Endometrial microvascular endothelial cells (primary cell): ENCODE measurements around the gene HEPHL1. TPM values are rescaled to one million over a fixed set of nuclear protein-coding genes. Genes with fewer than 3 reads are reported as not detected.
"Not testable (repeated sequence)": the region's sequence is repeated elsewhere in the genome, so short reads cannot be mapped to it uniquely, and the experiment has no call there.

Source experiments
- in situ Hi-C: cut with HindIII; loops from 2 replicates; pipeline ENCODE4 v1.10.0; 2017; ENCODE audit warnings: low sequenced_read_pairs, low pct_unique_long_range_greater_than_20kb; ENCODE audit errors: inconsistent ontology term
- total RNA-seq: library from RNA; depleted of rRNA; stranded (reverse); fragments of >200 nt; gene quantifications from one replicate; pipeline ENCODE4 v1.2.3, GENCODE V29; 2015; ENCODE audit errors: inconsistent ontology term

HEPHL1 gene, protein sequence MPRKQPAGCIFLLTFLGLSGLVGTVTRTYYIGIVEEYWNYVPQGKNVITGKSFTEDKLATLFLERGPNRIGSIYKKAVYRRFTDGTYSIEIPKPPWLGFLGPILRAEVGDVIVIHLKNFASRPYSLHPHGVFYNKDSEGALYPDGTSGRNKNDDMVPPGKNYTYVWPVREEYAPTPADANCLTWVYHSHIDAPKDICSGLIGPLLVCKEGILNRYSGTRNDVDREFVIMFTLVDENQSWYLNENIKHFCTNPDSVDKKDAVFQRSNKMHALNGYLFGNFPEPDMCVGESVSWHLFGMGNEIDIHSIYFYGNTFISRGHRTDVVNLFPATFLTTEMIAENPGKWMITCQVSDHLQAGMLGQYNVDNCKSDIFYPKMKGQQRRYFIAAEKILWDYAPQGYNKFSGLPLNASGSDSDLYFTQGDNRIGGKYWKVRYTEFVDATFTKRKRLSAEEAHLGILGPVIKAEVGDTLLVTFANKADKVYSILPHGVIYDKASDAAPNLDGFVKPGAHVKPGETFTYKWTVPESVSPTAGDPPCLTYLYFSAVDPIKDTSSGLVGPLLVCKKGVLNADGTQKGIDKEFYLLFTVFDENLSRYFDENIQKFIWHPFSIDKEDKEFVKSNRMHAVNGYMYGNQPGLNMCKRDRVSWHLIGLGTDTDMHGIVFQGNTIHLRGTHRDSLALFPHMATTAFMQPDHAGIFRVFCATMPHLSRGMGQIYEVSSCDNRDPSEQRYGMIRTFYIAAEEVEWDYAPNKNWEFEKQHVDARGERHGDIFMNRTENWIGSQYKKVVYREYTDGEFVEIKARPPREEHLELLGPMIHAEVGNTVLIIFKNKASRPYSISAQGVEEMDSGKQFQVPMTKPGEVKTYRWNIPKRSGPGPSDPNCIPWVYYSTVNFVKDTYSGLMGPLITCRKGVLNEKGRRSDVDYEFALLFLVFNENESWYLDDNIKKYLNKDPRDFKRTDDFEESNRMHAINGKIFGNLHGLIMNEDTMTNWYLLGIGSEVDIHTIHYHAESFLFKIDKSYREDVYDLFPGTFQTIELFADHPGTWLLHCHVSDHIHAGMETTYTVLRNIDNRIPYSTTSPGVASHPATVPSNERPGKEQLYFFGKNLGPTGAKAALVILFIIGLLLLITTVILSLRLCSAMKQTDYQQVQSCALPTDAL
- not detected for total RNA-seq

DNA sequence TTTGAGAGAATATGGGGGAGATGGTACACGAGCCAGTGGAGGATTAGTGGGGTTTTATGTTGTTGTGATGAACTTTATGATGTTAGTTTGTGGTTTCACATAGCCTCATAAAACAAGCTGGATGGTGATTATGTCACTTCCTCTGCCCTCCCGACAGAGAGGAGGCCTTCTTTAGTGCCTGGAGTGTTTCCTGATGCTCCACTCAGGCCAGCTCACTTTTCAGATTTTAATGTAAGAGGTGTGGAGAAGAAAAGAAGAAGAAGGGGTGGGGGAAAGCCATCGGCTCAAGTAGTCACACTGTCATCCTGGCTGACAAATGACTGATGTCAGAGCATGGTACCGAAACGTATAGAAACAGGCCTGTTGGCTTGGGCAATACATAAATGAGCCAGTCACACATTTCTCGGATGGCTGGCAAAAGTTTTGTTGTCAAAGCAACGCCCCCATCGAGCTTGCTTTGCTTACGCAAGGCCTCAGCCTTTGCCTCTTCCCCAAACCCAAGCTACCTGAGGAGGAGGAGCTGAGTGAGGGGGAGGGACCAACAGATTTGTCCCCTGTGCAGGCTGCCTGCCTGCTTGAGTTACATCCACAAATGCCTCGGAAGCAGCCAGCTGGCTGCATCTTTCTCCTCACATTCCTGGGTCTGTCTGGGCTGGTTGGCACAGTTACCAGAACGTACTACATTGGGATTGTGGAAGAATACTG lies at the start of gene HEPHL1:
HEPHL1 (plus strand) TSS at position 578 of the 705 bp plus-strand sequence; CDS start at position 593, 15 bp downstream.
- in situ Hi-C loops, result no loop called here

DNA sequence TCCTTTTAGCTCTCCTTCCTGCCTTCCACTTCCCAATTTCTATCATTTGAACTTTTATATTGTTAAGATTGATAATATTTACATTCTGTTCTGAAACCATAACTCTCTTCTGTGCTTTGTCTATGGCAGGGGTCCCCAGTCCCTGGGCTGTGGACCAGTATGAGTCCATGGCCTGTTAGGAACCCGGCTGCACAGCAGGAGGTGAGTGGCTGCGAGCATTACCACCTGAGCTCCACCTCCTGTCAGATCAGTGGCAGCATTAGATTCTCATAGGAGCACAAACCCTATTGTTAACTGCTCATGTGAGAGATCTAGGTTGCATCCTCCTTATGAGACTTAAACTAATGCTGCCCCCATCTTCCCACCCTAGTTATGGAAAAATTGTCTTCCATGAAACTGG lies 48.4 kb upstream of the HEPHL1 start:
- in situ Hi-C loops, result no loop called here

DNA sequence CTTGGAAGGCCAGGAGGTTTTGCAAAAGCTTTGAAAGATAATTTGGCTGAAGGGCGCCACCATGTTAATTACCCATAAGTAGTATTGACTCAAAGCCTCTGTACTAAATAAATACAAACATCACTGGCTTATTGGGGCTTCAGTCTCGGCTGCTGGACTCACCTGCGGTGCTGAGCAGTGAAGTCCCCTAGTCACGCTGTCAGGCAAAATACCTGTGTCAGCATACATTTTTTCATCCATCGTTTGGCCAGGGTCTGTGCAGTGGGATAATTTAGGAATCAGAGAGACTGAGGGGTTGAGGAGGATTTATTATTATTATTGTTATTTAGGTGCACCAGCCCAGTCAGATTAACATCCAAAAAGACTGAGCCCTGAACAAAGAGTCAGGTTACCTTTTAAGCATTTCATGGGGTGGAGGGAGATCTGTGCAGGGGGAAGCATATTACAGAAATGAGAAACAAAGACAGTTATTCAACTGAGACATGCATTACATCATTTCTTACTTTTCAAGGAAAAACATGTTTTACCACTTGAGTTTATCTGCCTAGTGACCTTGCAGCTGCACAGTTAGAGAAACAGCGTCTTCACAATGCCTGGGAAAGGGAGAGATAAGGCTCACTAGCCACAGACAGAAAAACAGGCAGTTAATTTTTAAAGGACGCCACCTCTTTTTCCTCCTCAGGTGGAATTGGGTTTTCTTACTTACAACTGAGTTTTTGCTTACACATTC lies 47.7 kb upstream of the HEPHL1 start:
- in situ Hi-C loops, result not testable (repeated sequence)

DNA sequence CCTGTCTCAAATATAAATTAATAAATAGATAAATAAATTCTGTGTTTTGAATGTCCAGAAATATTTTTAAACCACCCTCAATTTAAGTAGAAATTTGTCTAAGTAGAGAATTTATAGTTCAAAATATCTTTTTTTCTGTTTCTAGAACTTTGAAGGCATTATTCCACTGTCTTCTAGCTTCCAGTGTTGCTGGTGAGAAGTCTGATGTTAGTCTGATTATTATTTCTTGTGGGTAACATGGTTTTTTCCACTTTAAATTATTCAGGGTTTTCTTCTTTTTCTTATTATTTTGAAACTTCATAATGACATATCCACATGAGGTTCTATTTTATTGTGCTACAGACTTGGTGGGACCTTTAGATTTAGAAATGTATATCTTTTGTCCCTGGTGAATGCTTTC lies 46.4 kb upstream of the HEPHL1 start:
- in situ Hi-C loops, result no loop called here

DNA sequence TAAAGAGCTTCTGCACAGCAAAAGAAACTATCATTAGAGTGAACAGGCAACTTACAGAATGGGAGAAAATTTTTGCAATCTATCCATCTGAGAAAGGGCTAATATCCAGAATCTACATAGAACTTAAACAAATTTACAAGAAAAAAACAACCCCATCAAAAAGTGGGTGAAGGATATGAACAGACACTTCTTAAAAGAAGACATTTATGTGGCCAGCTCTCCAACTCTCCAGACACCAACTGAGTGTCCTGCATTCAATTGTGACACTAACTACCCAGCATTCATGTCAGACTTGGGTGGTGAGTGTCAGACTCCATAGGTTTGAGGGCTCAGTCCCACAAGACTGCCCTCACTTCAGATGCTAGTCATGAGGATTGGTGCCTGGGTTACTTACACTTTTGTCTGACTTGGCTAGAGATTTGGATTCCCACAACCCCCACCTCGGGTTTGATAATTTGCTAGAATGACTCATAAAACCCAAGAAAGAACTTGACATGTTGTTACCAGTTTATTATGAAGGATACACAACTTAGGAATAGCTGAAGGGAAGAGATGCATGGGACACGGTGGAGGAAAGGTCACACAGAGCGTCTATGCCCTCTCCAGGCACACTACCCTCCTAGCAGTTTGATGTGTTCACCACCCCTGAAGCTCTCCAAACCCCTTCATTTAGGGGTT lies 44.4 kb upstream of the HEPHL1 start:
- in situ Hi-C loops, result not testable (repeated sequence)

DNA sequence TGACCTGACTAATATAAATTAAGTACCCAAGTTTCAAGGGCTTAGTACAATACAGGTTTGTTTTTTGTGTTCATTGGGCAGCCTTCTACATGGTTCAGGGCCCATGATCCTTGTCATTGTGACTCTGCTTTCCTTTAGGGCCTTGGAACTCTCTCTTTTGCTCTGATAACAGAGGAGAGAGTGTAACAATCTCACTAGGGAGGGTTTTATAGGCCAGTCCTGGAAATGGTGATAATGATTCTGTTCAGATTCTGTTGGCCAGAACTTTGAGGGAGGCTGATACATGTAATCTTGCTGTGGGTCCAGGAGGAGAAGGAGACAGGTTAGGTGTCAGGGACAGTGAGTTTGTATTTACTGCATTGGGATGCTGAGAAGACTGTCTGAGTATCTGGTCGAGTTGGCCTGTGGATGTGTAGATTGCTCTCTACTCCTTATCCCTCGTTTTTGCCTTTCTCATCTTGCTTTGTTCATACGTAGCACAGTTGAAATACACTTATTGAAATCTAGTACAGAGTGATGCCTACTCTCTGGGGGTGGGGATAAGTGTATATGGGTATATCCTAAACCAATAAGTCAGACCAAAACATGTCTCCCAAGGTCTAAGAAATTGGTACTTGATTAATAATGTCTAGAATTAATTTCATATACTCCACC lies 37.5 kb upstream of the HEPHL1 start:
- in situ Hi-C loops, result no loop called here

DNA sequence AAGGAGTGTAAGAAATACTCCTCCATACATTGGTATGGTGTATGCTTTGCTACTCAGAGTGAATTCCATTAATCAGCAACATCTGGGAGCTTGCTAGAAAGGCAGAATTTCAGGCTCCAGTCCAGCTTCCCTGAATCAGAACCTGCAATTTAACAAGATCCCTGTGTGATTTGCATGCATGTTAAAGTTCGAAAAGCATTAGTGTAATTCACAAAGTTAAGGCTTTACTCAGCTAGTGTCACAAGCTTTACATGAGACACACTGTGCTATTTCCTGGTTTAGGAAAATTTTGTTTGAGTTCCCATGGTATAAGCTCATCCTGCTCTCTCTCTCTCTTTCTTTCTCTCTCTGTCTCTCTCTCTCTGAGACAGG lies 37.0 kb upstream of the HEPHL1 start:
- in situ Hi-C loops, result no loop called here

DNA sequence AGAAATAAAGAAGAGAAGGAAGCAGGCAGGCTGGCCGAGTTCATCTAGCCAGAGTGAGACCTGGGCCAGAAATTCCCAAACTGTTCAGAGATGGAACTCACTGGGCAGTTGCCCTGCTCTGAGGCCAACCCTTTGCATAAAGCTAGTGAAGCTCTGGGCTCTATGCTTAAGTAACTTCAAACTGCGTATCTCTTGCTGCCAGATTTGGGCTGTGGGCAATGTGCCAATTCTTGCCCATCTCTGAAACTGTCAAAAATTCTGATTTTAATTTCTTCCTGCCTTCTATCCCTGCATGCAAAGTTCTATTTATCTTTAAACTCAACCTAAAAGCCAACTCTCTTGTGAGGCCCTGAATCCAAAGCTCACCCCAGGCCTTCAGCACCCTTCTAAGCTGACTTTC lies 36.2 kb upstream of the HEPHL1 start:
- in situ Hi-C loops, result no loop called here

DNA sequence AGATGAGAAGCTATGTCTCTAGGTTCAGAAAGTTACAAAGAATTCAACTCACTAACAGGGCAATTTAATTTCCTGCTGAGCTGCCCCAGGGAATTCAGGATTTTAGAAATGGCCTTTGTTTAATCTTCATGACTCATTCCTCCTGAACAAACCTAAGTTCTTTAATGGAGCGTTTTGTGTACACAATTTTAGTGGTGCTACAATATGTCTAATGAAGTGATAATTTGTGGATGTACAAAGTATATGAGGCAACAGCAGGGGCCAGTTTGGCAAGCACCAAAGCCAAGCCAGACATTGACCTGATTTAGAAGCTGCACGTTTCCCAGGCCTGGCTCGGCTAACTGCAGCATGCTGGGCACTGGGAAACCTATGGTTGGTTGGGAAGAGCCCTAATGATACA lies 34.4 kb upstream of the HEPHL1 start:
- in situ Hi-C loops, result no loop called here

DNA sequence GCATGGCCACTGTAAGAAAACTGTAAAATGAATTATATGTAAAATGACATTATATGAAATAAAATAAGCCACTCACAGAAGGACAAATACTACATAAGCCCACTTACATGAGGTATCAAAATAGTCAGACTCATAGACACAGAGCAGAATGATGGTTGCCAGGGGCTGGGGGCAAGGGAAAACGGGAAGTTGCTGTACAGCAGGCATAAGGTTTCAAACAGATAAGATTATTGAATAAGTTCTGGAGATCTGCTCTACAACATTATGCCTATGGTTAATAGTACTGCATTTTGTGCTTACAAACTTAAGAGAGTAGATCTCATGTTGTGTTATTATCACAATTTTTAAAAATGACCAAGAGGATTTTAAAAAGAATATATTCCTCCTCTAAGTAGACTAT lies 32.7 kb upstream of the HEPHL1 start:
- in situ Hi-C loops, result no loop called here

DNA sequence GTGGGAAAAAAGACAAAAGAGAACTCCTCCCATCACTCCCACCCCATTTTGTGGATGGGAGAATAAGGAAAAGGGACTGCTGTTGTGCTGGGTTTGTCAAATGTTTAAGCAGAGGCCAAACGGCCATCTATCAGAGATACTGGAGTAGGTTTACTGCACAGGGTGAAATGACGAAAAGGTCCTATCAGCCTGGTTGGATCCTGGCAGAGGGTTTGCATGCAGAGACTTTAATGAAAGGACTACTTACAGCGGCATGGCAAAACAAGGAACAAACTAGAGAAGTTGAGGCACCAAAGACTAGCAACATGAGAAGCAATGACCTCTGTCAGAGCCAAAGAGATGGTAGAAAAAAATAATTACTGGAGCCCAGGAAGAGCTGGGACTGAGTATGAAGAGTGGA lies 32.2 kb upstream of the HEPHL1 start:
- in situ Hi-C loops, result no loop called here

DNA sequence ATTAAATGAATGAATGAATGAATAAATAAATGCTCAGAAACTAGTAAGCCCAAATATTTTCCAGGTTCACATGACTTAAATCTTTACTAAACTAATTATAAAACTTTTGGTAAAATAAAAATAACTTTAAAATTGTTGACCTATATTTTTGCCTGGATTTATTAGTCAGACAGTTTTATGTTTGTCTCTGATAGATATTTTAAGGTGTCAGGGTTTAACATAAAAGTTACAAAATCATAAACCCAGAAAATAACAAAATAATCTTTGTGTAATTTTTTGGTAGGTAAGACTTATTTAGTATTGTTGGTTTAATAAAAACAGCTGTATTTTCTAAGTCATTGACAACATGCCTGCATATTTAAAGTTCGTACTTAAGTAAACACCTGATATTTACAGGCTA lies 27.4 kb upstream of the HEPHL1 start:
- in situ Hi-C loops, result no loop called here

DNA sequence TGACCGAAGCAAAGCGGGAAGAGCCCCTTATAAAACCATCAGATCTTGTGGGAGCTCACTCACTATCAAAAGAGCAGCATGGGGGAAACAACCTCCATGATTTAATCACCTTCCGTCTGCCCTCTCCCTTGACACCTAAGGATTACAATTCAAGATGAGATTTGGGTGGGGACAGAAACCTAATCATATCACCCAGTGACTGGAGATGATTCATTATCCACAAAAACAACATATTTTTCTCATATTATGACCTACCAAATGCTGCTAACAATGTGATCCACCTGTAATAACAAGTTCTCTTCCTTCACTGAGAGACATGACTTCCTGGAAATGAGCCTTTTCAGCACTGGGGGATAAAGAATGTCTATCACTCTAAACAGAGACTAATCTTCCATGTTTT lies 23.4 kb upstream of the HEPHL1 start:
- in situ Hi-C loops, result no loop called here

DNA sequence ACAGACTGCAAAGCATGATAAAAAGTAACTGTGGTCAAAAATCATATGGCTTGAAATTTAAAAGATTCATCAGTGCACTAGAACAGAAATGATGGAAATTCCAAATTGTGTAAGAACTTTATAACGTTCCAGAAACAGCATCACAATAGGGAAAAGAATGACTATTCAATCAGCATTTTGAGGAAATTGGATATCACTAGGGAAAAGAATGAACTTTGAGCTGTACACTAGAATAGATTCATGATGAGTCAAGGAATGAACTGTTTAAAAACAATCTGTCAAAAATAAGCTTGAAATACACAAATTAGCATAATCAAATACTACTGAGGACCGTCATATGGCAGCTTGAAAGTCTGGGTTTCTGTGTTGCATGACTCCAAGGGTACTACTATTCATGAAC lies 20.5 kb upstream of the HEPHL1 start:
- in situ Hi-C loops, result no loop called here

DNA sequence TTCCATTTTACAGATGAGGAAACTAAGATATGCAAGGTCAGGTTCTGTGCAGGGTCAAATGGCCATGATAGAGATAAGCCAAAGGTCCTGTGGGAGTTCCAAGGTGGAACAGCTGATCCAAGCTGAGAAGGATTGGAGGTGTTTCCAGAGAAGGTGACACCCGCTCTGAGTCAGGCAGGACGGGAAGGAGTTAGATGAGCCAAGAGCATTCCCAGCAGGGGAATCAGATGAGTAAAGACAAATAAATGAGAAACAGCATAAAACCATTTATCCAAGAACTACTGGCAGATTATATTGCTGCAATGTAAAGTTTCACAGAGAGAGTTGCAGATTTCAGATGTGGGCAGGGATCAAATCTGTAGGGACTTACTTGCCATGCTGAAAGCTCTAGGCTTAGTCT lies 18.9 kb upstream of the HEPHL1 start:
- in situ Hi-C loops, result no loop called here

DNA sequence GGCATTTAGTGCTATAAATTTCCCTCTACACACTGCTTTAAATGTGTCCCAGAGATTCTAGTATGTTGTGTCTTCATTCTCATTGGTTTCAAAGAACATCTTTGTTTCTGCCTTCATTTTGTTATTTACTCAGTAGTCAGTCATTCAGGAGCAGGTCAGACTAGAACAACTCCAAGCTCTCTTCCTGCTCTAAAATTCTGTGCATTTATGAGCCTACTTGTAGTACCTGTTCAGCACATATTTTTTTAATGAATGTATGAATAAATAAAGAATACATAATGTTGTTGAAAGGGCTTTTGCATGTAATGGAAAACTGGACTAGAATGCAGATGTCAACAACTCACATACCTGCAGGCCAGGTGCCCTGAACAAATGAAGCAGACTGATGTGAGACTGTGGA lies 13.7 kb upstream of the HEPHL1 start:
- in situ Hi-C loops, result no loop called here

DNA sequence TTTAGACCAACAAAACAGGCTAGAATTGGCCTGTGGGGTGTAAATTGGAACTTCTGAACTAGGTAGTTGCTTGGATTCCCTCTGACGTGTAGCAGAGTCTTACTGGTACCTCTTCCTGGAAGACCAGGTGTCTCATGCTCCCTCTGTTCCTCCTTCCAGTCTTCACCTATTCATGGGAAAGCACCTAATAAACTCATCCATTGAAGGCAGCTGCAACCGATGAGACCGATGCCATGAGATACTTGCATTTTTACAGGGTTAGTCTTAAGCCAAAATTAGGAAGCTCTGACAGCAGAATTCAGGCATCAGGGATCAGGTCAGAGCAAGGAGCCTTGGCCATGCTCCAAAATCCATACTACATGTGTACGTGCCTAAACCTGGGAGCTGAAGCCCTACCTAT lies 13.2 kb upstream of the HEPHL1 start:
- in situ Hi-C loops, result no loop called here
